Mesenchymal stem cell (in vitro differentiated cells and primary cell): Measurements from ENCODE around the gene PDE7B.
A peak's percentile ranks its signal among the peaks of the same experiment; 100 is the strongest.

Experiments
- DNase-seq: peaks from one replicate; pipeline ENCODE4 v3.0.0-alpha.2; 2013
- H2AFZ ChIP-seq: one replicate; pipeline ENCODE4 v1.6.1; 2013; ENCODE audit warnings: low read depth, mild to moderate bottlenecking, control low read depth, inconsistent platforms, low read length, moderate library complexity
- H2AK5ac ChIP-seq: 2 replicates; pipeline ENCODE4 v1.6.1; 2013; ENCODE audit warnings: low read length, moderate library complexity, mild to moderate bottlenecking, inconsistent platforms; ENCODE audit not compliant: severe bottlenecking
- H2BK120ac ChIP-seq: one replicate; pipeline ENCODE4 v1.6.1; 2013; ENCODE audit warnings: low read depth, mild to moderate bottlenecking, inconsistent platforms, low read length, moderate library complexity
- H2BK12ac ChIP-seq, 2 experiments: one replicate each; pipeline ENCODE4 v1.6.1; 2013; ENCODE audit warnings: inconsistent platforms in 2 of 2, low read length in 2 of 2, mild to moderate bottlenecking in 2 of 2, moderate library complexity in 2 of 2, control low read depth in 1 of 2
- H2BK15ac ChIP-seq: one replicate; pipeline ENCODE4 v1.6.1; 2013; ENCODE audit warnings: mild to moderate bottlenecking, low read depth, inconsistent platforms; ENCODE audit not compliant: poor library complexity, severe bottlenecking
- H2BK5ac ChIP-seq: 2 replicates; pipeline ENCODE4 v1.6.1; 2013; ENCODE audit warnings: low read depth, mild to moderate bottlenecking, low read length, control low read depth, inconsistent platforms; ENCODE audit not compliant: poor library complexity, severe bottlenecking
- H3K14ac ChIP-seq, 2 experiments: one replicate each; pipeline ENCODE4 v1.6.1; 2013; ENCODE audit warnings: inconsistent platforms in 2 of 2, low read length in 2 of 2, control low read depth in 1 of 2, mild to moderate bottlenecking in 1 of 2, moderate library complexity in 1 of 2
- H3K18ac ChIP-seq, 2 experiments: one replicate each; pipeline ENCODE4 v1.6.1; 2013; ENCODE audit warnings: inconsistent platforms in 2 of 2, low read length in 2 of 2, control low read depth in 1 of 2, low read depth in 1 of 2, mild to moderate bottlenecking in 1 of 2
- H3K23ac ChIP-seq, 2 experiments: one replicate each; pipeline ENCODE4 v1.6.1; 2013; ENCODE audit warnings: inconsistent platforms in 2 of 2, low read length in 2 of 2, mild to moderate bottlenecking in 2 of 2, moderate library complexity in 2 of 2, control low read depth in 1 of 2
- H3K27ac ChIP-seq: 2 replicates; pipeline ENCODE4 v1.5.1; 2013; ENCODE audit warnings: mild to moderate bottlenecking, moderate library complexity, low read length, control low read depth, inconsistent platforms; ENCODE audit not compliant: poor library complexity, severe bottlenecking
- H3K27me3 ChIP-seq, 2 experiments: 2 replicates each; pipeline versions ENCODE4 v1.6.1 to v1.7.0; 2013; ENCODE audit warnings: low read length in 2 of 2, mild to moderate bottlenecking in 2 of 2, moderate library complexity in 2 of 2, control low read depth in 1 of 2, inconsistent platforms in 1 of 2; ENCODE audit not compliant: control insufficient read depth in 1 of 2, insufficient read depth in 1 of 2
- H3K36me3 ChIP-seq, 2 experiments: 2 replicates each; pipeline versions ENCODE4 v1.6.1 to v1.7.0; 2013; ENCODE audit warnings: low read length in 2 of 2, control low read depth in 1 of 2, inconsistent platforms in 1 of 2, low read depth in 1 of 2, mild to moderate bottlenecking in 1 of 2; ENCODE audit not compliant: insufficient read depth in 2 of 2, control insufficient read depth in 1 of 2
- H3K4ac ChIP-seq, 2 experiments: one replicate each; pipeline ENCODE4 v1.6.1; 2013; ENCODE audit warnings: inconsistent platforms in 2 of 2, low read length in 2 of 2, mild to moderate bottlenecking in 2 of 2, moderate library complexity in 2 of 2, control low read depth in 1 of 2, low read depth in 1 of 2
- H3K4me1 ChIP-seq: 2 replicates; pipeline ENCODE4 v1.6.1; 2013; ENCODE audit warnings: low read depth, low read length, control low read depth; ENCODE audit not compliant: control insufficient read depth, insufficient read depth
- H3K4me2 ChIP-seq: 2 replicates; pipeline ENCODE4 v1.6.1; 2013; ENCODE audit warnings: low read length, mild to moderate bottlenecking, inconsistent platforms; ENCODE audit not compliant: poor library complexity, severe bottlenecking
- H3K4me3 ChIP-seq, 2 experiments: 2 replicates each; pipeline versions ENCODE4 v1.5.1 to v1.7.0; 2013; ENCODE audit warnings: low read length in 2 of 2, mild to moderate bottlenecking in 2 of 2, control low read depth in 1 of 2, low read depth in 1 of 2; ENCODE audit not compliant: insufficient read depth in 1 of 2
- H3K79me1 ChIP-seq: replicated peaks from 2 replicates; pipeline ENCODE4 v1.6.1; 2013; ENCODE audit warnings: mild to moderate bottlenecking, control low read depth, low read length, inconsistent platforms; ENCODE audit not compliant: poor library complexity, severe bottlenecking
- H3K9ac ChIP-seq: 2 replicates; pipeline ENCODE4 v1.7.0; 2013; ENCODE audit warnings: mild to moderate bottlenecking, low read length, moderate library complexity
- H3K9me3 ChIP-seq: 2 replicates; pipeline ENCODE4 v1.7.0; 2013; ENCODE audit warnings: mild to moderate bottlenecking, low read length; ENCODE audit not compliant: control insufficient read depth
- H4K8ac ChIP-seq: one replicate; pipeline ENCODE4 v1.6.1; 2013; ENCODE audit warnings: inconsistent platforms, mild to moderate bottlenecking, low read length, moderate library complexity
- H4K91ac ChIP-seq: one replicate; pipeline ENCODE4 v1.6.1; 2013; ENCODE audit warnings: mild to moderate bottlenecking, low read length, inconsistent platforms
- WGBS: methylation state at CpG from one replicate; pipeline ENCODE4 v1.1.7; 2013; ENCODE audit warnings: mixed read lengths; 5-methylcytosine and 5-hydroxymethylcytosine counted together

The PDE7B gene

DNA sequence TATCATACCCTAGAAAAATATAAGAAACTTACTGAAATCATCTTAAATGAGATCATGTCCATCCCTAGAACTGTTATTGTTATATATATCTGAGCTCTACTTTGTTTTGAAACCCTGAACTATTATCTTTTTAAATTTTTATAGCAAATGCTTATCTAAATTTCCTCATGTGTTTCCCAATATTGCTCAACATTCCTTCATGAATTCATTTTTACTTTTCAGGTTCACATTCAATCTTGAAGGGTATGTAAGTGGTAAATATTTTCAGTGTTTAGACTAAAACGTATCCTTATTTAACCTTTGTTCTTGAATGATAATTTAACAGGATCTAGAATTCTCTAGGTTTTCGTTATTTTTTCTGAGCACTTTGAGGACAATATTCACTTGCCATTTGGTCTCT, 23.9 kb downstream of the PDE7B start:
- H3K9me3 ChIP-seq, result no peaks in the 10 kb centered on the region
- H3K79me1 ChIP-seq, result peaks cover 3% of the 10 kb centered on the region
- H3K27ac ChIP-seq, result no peak overlapping the region
- WGBS, result 92% methylated on average over 2 of the region's 2 CpGs
- H3K14ac ChIP-seq, result no peak overlapping the region
- no peak overlapping the region for H4K8ac ChIP-seq
- no peak overlapping the region for H3K4me3 ChIP-seq
- H4K91ac ChIP-seq, result no peak overlapping the region
- H2BK15ac ChIP-seq, result no peak overlapping the region
- H3K23ac ChIP-seq, result no peak overlapping the region
- H2BK5ac ChIP-seq, result no peak overlapping the region
- H3K9ac ChIP-seq, result no peak overlapping the region
- no peak overlapping the region for H3K18ac ChIP-seq
- H3K4me2 ChIP-seq, result no peak overlapping the region
- no peak overlapping the region for H2BK120ac ChIP-seq
- H2AK5ac ChIP-seq, result no peak overlapping the region
- no peak for DNase-seq
- H2AFZ ChIP-seq, result no peak overlapping the region
- H3K4me1 ChIP-seq, result no peaks in the 10 kb centered on the region
- no peaks in the 10 kb centered on the region for H3K27me3 ChIP-seq
- H2BK12ac ChIP-seq, result no peak overlapping the region
- no peaks in the 10 kb centered on the region for H3K36me3 ChIP-seq
- no peak overlapping the region for H3K4ac ChIP-seq

GRCh38 chr6:135876058-135876457, 24.6 kb downstream of the PDE7B start:
- peak overlapping the region; percentile 1 for H2AK5ac ChIP-seq
- no peak overlapping the region for H3K23ac ChIP-seq
- H3K27ac ChIP-seq, result no peak overlapping the region
- no peak overlapping the region for H3K9ac ChIP-seq
- H4K8ac ChIP-seq, result no peak overlapping the region
- H3K4me1 ChIP-seq, result no peaks in the 10 kb centered on the region
- DNase-seq, result no peak
- H4K91ac ChIP-seq, result peak overlapping the region; percentile 9
- no peak overlapping the region for H2BK15ac ChIP-seq
- H2BK12ac ChIP-seq, result no peak overlapping the region
- WGBS, result 95% methylated on average over 4 of the region's 4 CpGs
- H3K4me3 ChIP-seq, result no peak overlapping the region
- H3K4ac ChIP-seq, result peak overlapping the region in 1 of 2 experiments; percentile 15
- no peak overlapping the region for H3K4me2 ChIP-seq
- no peaks in the 10 kb centered on the region for H3K27me3 ChIP-seq
- no peak overlapping the region for H2AFZ ChIP-seq
- no peaks in the 10 kb centered on the region for H3K9me3 ChIP-seq
- H3K36me3 ChIP-seq, result no peaks in the 10 kb centered on the region
- no peak overlapping the region for H3K18ac ChIP-seq
- no peak overlapping the region for H2BK5ac ChIP-seq
- H3K14ac ChIP-seq, result no peak overlapping the region
- H2BK120ac ChIP-seq, result no peak overlapping the region
- peaks cover 3% of the 10 kb centered on the region for H3K79me1 ChIP-seq

DNA sequence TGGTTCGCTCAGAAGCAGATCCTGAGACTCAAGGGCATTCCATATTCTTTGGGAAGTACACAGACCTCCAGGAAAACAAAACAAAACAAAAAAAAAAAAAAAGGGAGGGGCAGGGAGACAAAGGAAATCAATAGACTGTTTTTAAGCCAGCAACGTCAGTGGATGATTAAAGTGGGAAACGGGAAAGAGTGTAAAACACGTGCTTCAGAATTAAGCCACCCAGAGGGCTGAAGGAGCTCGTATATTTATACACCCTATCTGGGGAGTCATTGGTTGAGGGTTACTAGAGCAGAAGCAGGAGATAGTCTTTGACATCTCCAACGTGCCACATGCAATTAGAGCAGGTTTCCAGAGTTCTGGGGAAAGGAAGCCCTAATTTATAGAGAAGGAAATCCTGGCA, 26.2 kb downstream of the PDE7B start:
- Histone ChIP-seq H3K4me3 (no peak overlapping the region), H3K79me1 (peaks cover 3% of the 10 kb centered on the region), H3K27ac (no peak overlapping the region), H3K27me3 (no peaks in the 10 kb centered on the region), H3K9me3 (no peaks in the 10 kb centered on the region), H2AK5ac (peak overlapping the region; percentile 10), H3K4ac (no peak overlapping the region), H2BK12ac (peak overlapping the region in 1 of 2 experiments; percentile 7), H4K8ac (no peak overlapping the region), H3K14ac (no peak overlapping the region), H3K4me1 (no peaks in the 10 kb centered on the region), H2BK5ac (no peak overlapping the region), H2AFZ (no peak overlapping the region), H2BK15ac (no peak overlapping the region), H2BK120ac (no peak overlapping the region), H3K36me3 (no peaks in the 10 kb centered on the region), H3K9ac (no peak overlapping the region), H3K18ac (no peak overlapping the region), H4K91ac (no peak overlapping the region), H3K23ac (no peak overlapping the region), H3K4me2 (no peak overlapping the region)
- WGBS, result 71% methylated on average over 5 of the region's 6 CpGs
- no peak for DNase-seq

DNA sequence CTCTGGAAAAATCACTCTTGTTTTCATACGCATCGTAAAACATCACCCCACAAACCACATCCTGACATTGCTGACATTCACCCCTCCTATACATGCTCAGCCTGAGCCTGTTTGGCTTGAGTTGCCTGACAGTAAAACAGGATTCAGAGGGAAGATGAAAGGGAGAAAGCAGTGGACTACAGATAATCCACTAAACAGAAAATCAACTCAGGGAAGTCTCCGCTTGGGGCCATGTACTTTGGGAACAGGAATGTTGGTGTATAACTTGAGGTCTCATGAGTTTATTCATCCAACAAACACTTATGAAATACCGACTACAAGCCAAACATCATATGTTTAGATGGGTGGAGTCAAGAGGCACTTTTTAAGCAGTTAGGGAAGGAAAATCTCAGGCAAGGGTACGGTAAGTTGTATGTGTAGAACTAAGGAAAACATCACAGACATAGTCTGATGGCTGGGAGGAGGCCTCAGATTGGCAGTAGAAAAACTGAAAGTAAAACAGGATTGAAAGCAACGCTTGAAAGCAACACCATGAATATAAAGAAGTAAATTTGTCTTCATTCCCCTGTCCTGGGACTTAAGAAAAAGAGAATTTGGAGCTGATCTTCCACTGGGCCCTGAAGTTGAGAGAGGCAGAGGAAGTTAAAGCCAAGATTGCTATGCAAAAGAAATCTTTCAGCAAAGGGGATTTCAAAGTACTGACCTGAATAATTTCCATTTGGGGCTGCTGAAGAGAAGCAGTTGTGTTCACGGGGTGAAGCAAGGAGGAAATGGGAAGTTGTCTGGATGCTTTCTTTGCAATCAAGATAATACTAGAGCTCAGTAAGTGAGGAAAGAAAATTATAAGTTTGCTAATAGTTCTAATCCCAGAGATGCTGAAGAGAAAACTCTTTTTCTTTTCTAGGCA, 28.8 kb downstream of the PDE7B start:
- H3K36me3 ChIP-seq, result no peaks in the 10 kb centered on the region
- H3K9ac ChIP-seq, result peak overlapping the region; percentile 78
- peak overlapping the region; percentile 85 for H2BK5ac ChIP-seq
- peak overlapping the region; percentile 45 for H3K4me2 ChIP-seq
- DNase-seq, result peak; percentile 87
- H3K23ac ChIP-seq, result no peak overlapping the region
- no peaks in the 10 kb centered on the region for H3K9me3 ChIP-seq
- H2AFZ ChIP-seq, result no peak overlapping the region
- peak overlapping the region; percentile 49 for H2AK5ac ChIP-seq
- H3K4ac ChIP-seq, result peak overlapping the region in 1 of 2 experiments; percentile 55
- peak overlapping the region in 1 of 2 experiments; percentile 82 for H3K18ac ChIP-seq
- no peak overlapping the region for H3K14ac ChIP-seq
- no peak overlapping the region for H2BK120ac ChIP-seq
- 34% methylated on average over 5 of the region's 7 CpGs for WGBS
- H4K8ac ChIP-seq, result peak overlapping the region; percentile 12
- H3K27me3 ChIP-seq, result no peaks in the 10 kb centered on the region
- peak overlapping the region; percentile 95 for H3K27ac ChIP-seq
- H2BK12ac ChIP-seq, result peak overlapping the region; percentile 19 to 61
- H3K79me1 ChIP-seq, result peaks cover 6% of the 10 kb centered on the region
- H3K4me3 ChIP-seq, result peak overlapping the region in 1 of 2 experiments; percentile 67
- H3K4me1 ChIP-seq, result peaks cover 3% of the 10 kb centered on the region
- H2BK15ac ChIP-seq, result no peak overlapping the region
- no peak overlapping the region for H4K91ac ChIP-seq
